Prostate gland (tissue), 2 donors: Measurements from ENCODE around the gene FBXO40.

Experiments used
- POLR2A ChIP-seq: fragments of 450-650 bp; IDR thresholded peaks from one replicate; pipeline ENCODE4 v1.6.1; 2016; ENCODE audit warnings: antibody characterized with exemption, mild to moderate bottlenecking
- TF ChIP-seq, protein P1 (sequence below), 4 experiments: fragments of 200-600 bp in 2 of 4; fragments of 450-650 bp in 2 of 4; sonication (generic) in 2 of 4; IDR thresholded peaks; 1 replicate in 3 of 4; 2 replicates in 1 of 4; pipeline ENCODE4 v1.5.1; 2016 to 2019; ENCODE audit warnings: antibody characterized with exemption in 4 of 4, mild to moderate bottlenecking in 2 of 4, moderate library complexity in 2 of 4

DNA sequence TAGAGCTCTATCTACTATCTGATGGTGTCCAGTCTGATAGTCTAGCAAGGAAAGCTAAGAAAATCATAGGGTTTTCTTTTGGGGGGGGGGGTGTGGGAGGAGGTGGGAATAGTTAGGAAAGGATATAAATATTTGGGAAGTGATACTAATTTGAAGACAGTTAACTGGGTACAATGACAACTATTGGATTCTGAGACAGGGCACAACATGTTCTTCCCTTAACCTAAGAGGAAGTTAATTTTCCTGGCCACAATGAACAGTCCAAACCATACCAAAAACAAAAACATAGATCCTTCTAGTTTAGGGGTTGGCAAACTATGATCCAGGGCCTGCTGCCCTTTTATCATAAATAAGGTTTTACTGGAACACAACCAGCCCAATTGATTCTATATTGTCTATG is 77.5 kb downstream of the FBXO40 start:
- TF ChIP-seq, protein P1, sequence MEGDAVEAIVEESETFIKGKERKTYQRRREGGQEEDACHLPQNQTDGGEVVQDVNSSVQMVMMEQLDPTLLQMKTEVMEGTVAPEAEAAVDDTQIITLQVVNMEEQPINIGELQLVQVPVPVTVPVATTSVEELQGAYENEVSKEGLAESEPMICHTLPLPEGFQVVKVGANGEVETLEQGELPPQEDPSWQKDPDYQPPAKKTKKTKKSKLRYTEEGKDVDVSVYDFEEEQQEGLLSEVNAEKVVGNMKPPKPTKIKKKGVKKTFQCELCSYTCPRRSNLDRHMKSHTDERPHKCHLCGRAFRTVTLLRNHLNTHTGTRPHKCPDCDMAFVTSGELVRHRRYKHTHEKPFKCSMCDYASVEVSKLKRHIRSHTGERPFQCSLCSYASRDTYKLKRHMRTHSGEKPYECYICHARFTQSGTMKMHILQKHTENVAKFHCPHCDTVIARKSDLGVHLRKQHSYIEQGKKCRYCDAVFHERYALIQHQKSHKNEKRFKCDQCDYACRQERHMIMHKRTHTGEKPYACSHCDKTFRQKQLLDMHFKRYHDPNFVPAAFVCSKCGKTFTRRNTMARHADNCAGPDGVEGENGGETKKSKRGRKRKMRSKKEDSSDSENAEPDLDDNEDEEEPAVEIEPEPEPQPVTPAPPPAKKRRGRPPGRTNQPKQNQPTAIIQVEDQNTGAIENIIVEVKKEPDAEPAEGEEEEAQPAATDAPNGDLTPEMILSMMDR (IDR thresholded peaks at IDR 0.05) = no peak
- TF ChIP-seq POLR2A = no peak
